Keratinocyte (primary cell): ENCODE measurements around the gene CDH9.

Source experiments
- EZH2 ChIP-seq: IDR thresholded peaks from one replicate; pipeline ENCODE4 v1.6.1; 2012; ENCODE audit warnings: inconsistent platforms, mild to moderate bottlenecking, low read length, moderate library complexity
- TF ChIP-seq, protein P1 (sequence below), 3 experiments: IDR thresholded peaks in 1 of 3; conservative IDR thresholded peaks in 1 of 3; optimal IDR thresholded peaks in 1 of 3; 2 replicates in 2 of 3; 3 replicates in 1 of 3; pipeline versions ENCODE3 to v1.5.1; 2011; ENCODE audit warnings: low read length in 3 of 3, mild to moderate bottlenecking in 3 of 3, moderate library complexity in 2 of 3, control low read depth in 1 of 3, inconsistent platforms in 1 of 3; ENCODE audit not compliant: insufficient read depth in 2 of 3; ENCODE audit errors: extremely low read depth in 1 of 3

DNA sequence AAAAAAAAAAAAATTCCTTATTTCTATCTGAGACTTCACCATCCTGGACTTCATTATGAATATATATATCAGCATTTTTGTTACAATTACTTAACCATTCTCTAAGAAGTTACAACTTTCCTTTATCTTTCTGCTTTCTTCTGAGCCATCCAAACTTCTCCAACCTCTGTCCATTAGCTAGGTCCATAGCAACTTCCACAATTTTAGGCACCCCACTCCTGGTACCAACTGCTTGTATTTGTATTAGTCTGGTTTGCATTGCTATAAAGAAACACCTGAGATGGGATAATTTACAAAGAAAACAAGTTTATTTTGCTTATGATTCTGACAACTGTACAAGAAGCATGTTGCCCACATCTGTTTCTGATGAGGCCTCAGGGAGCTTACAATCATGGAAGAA is 182.1 kb downstream of the CDH9 start:
- no peak for TF ChIP-seq EZH2
- TF ChIP-seq, protein P1, sequence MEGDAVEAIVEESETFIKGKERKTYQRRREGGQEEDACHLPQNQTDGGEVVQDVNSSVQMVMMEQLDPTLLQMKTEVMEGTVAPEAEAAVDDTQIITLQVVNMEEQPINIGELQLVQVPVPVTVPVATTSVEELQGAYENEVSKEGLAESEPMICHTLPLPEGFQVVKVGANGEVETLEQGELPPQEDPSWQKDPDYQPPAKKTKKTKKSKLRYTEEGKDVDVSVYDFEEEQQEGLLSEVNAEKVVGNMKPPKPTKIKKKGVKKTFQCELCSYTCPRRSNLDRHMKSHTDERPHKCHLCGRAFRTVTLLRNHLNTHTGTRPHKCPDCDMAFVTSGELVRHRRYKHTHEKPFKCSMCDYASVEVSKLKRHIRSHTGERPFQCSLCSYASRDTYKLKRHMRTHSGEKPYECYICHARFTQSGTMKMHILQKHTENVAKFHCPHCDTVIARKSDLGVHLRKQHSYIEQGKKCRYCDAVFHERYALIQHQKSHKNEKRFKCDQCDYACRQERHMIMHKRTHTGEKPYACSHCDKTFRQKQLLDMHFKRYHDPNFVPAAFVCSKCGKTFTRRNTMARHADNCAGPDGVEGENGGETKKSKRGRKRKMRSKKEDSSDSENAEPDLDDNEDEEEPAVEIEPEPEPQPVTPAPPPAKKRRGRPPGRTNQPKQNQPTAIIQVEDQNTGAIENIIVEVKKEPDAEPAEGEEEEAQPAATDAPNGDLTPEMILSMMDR (optimal IDR thresholded peaks at IDR 0.05 in 1 of 3, IDR thresholded peaks at IDR 0.05 in 1 of 3, conservative IDR thresholded peaks at IDR 0.05 in 1 of 3; ENCODE audit: extremely low read depth in 1 of 3, insufficient read depth in 2 of 3, low read length in 3 of 3), result no peak
